Stimulated activated effector memory CD8-positive, alpha-beta T cell treated with anti-CD3 and anti-CD28 coated beads, Interleukin-12 subunit alpha, Interleukin-12 subunit beta, amount 100 ng/mL, for 72 hours (primary cell): ENCODE data around the gene CD58.

Source experiments
- ATAC-seq: fragments of 150-1000 bp; cut with Tn5 transposase; 2 replicates; pipeline ENCODE4 v1.10.0; 2021
- DNase-seq, 2 donors: peaks; one replicate each; pipeline ENCODE4 v3.0.0; 2021 to 2022; ENCODE audit warnings: low spot score in 2 of 2
- H3K27ac Mint-ChIP-seq: one replicate; pipeline ENCODE4 v1.8.0; 2022; ENCODE audit warnings: mild to moderate bottlenecking, mixed read lengths
- H3K36me3 Mint-ChIP-seq: one replicate; pipeline ENCODE4 v1.8.0; 2022; ENCODE audit warnings: mild to moderate bottlenecking, mixed read lengths
- H3K4me1 Mint-ChIP-seq: one replicate; pipeline ENCODE4 v1.8.0; 2022; ENCODE audit warnings: mixed read lengths
- H3K4me3 Mint-ChIP-seq: one replicate; pipeline ENCODE4 v1.8.0; 2022; ENCODE audit warnings: mild to moderate bottlenecking, mixed read lengths
- H3K9me3 Mint-ChIP-seq: one replicate; pipeline ENCODE4 v1.8.0; 2022; ENCODE audit warnings: mixed read lengths

The CD58 gene

DNA sequence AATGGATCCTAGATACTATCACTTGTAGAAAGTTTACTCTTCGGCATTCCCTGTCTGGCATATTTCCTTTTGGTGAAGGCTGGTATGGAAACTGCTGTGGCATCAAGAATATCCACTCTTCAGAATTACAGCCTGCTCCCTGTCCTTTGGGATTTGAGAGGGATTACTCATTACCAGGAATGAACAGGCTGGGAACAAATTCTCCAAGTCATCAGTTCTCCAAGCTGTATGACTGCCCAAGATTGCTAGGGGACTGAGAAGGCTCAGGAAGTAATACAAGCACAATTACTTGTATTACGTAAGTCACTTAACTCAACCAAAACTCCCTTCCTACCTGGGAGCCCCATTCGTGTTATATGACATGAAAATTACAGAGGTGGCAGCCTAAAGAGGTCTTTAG, 49.6 kb downstream of the CD58 start:
- Mint-ChIP-seq H3K9me3 (no peaks in the 10 kb centered on the region), H3K36me3 (peaks cover 50% of the 10 kb centered on the region), H3K27ac (no peak overlapping the region), H3K4me1 (peaks cover 26% of the 10 kb centered on the region), H3K4me3 (no peak overlapping the region)
- DNase-seq (no peak), ATAC-seq (no peak)

DNA sequence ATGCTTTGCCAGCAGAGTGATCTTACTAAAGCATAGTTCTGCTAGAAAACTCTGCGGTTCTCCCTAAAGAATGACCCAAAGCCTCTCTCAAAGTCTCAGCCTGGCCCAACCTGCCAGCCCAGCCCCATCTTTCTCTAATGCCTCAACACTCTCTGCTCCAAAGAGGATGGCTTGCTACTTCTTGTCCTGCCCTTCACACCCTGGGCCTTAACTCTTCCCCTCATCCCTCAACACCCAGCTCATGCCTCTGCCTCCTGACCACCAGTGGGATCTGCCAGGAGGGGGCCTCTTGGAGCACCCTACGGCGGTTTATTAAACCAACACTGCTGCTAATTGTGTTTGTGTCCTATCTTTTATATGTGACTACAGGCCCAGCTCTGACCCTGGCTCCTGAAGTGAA, 52.4 kb downstream of the CD58 start:
- H3K27ac Mint-ChIP-seq = peak overlapping the region; percentile 87
- DNase-seq = no peak
- H3K36me3 Mint-ChIP-seq = peaks cover 61% of the 10 kb centered on the region
- H3K9me3 Mint-ChIP-seq = no peaks in the 10 kb centered on the region
- H3K4me3 Mint-ChIP-seq = no peak overlapping the region
- ATAC-seq = no peak
- H3K4me1 Mint-ChIP-seq = peaks cover 43% of the 10 kb centered on the region

DNA sequence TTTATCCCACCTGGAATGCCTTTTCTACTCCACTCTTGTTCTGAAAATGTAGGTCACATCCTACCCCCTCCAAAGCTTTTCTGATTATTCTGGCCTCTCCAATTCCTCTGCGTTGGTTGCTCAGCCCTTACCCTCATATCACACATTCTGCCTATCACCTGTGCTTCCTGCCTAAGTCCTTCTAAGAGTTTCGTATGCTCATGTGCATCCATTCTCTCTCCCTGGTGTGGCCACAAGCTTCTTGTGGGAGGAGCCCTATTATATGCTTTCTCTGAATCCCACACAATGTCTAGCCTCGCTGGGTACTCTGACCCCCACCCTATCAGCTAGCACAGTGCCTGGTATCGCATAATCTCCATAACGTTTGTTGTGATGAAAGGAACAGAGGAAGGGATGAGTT, 54.2 kb downstream of the CD58 start:
- H3K9me3 Mint-ChIP-seq = peaks cover 3% of the 10 kb centered on the region
- H3K4me3 Mint-ChIP-seq = peak overlapping the region; percentile 66
- peaks cover 58% of the 10 kb centered on the region for H3K4me1 Mint-ChIP-seq
- DNase-seq (no peak), ATAC-seq (no peak)
- peak overlapping the region; percentile 96 for H3K27ac Mint-ChIP-seq
- peaks cover 62% of the 10 kb centered on the region for H3K36me3 Mint-ChIP-seq

DNA sequence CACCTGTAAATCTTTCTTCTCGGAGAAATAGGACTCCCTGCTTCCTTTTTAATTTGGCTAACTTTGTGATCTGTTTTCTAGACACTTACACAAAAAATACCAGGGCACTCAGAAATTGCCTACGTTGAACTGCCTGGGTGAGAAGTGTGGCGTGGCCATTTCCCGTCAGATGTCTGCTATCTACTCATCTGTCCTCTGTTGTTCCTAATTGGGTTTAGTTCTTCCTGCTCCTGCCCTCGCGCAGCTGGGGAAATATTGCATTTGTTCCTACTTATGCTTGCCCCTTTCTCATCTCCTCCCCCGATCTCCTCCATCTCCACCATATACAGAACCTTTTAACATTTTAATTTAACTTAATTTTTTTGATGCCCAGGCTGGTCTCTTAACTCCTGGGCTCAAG, 55.1 kb downstream of the CD58 start:
- peak; percentile 48 for ATAC-seq
- no peak for DNase-seq

DNA sequence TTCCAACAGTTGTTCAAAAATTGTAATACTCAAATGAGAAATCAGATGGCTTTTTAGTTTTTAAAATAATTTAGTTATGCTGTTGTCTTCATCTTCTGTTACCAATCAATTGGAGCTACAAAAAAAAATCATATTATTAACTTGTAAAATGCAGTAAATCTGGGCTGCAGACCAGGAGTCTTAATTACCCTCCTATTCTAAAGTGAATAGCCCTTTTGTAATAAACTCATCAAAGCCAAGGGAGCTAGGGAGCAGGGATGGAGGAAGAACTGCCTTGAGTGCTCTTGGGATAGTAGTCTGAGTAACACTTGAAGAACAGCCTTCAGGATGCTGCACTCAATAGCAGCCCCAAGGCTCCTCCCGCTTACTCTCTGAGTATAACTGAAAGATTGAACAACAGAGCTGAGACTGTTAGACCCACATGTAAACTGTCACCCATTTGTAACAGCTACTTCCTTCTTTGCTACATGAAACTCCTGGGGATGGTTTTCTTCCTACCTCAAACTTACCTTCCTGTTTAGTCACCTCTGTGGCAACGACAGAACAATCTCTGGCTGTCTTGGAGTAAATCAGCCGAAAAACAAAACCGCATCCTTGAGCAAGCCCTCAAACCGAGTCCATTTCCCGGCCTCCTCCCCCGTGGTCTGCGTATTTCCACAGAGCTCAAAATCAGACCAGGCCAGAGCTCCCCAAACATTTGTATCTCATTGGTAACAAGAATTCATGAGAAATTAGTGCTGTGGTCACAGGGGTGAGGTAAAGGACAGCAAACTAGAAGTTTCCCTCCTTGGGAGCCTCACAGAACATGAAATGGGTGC, 55.9 kb downstream of the CD58 start:
- peak overlapping the region; percentile 96 for H3K27ac Mint-ChIP-seq
- peak; percentile 92 for ATAC-seq
- peak; percentile 40 to 88 for DNase-seq
- H3K4me3 Mint-ChIP-seq = peak overlapping the region; percentile 66
- H3K4me1 Mint-ChIP-seq = peaks cover 72% of the 10 kb centered on the region
- H3K36me3 Mint-ChIP-seq = peaks cover 54% of the 10 kb centered on the region
- peaks cover 5% of the 10 kb centered on the region for H3K9me3 Mint-ChIP-seq

More for the DNA sequence above, 55.1 kb downstream of the CD58 start:
- Mint-ChIP-seq H3K4me3 (peak overlapping the region; percentile 66), H3K36me3 (peaks cover 62% of the 10 kb centered on the region), H3K4me1 (peaks cover 67% of the 10 kb centered on the region), H3K27ac (peak overlapping the region; percentile 96), H3K9me3 (peaks cover 5% of the 10 kb centered on the region)

DNA sequence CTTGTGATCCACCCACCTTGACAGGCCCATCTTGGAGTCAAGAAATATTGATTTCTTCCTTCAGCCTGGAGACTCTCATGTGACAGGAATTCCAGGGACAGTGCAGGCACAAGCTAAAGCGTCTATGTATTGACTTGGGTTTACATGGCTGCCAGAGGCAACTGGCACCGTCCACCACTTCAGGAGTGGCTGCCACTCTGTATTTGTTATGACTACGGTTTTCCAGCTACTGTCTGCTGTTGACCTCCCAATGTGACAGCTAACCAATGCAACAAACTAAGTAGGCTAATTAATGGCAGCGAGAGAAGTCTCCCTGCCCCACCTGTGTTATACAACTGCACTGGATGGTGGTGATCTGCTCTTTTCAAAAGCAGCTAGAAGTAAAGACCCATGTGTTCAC, 56.9 kb downstream of the CD58 start:
- H3K27ac Mint-ChIP-seq = peak overlapping the region; percentile 96
- peaks cover 81% of the 10 kb centered on the region for H3K4me1 Mint-ChIP-seq
- no peak overlapping the region for H3K4me3 Mint-ChIP-seq
- peaks cover 5% of the 10 kb centered on the region for H3K9me3 Mint-ChIP-seq
- H3K36me3 Mint-ChIP-seq = peaks cover 45% of the 10 kb centered on the region
- ATAC-seq = no peak
- no peak for DNase-seq

DNA sequence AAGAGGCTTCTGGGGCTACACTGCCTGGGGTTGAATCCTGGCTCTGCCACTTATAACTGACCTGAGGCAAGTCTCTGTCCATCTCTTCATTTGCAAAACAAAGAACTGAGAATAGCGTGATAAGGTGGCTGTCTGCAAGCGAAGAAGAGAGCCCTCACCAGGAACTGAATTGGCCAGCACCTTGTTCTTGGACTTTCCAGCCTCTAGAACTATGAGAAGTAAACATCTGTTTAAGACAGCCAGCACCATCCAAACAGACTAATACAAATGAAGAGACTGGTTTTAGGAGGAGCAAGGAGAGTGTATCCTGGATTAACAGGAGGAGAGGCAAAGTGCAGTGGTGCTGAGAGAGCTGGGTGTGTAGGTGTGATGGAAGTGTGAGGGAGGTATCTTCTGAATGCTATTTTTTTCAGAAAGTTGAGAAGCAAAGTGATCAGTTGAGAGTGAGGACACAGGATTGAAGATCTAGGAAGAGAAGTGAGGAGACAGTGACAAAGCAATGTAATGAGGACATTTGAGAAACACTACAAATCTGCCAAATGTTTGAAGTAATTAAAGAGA, 59.3 kb downstream of the CD58 start:
- Mint-ChIP-seq H3K9me3 (peaks cover 5% of the 10 kb centered on the region), H3K4me3 (no peak overlapping the region), H3K36me3 (peaks cover 33% of the 10 kb centered on the region), H3K27ac (peak overlapping the region; percentile 96), H3K4me1 (peaks cover 76% of the 10 kb centered on the region)
- ATAC-seq = no peak
- DNase-seq = no peak

DNA sequence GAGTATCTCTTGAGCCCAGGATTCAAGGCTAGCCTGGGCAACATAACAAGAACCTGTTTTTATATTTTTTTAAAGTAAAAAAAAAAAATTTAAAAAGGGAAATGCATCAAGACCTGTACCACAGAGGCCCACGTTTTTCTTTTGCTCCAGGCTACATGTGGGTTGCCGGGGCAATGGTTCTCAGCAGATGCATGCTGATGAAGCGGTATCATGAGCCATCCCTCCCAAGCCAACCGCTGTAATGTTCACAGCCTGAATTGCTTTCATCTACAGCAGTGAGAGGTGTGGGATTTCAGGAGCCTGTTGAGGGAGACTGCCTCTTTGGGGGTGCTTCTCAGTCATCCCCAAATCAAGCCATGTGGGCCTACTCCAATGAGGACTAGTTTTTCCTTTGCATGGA, 60.5 kb downstream of the CD58 start:
- ATAC-seq (no peak), DNase-seq (no peak)
- Mint-ChIP-seq H3K27ac (peak overlapping the region; percentile 96), H3K4me1 (peaks cover 74% of the 10 kb centered on the region), H3K9me3 (peaks cover 5% of the 10 kb centered on the region), H3K36me3 (peaks cover 25% of the 10 kb centered on the region), H3K4me3 (no peak overlapping the region)

DNA sequence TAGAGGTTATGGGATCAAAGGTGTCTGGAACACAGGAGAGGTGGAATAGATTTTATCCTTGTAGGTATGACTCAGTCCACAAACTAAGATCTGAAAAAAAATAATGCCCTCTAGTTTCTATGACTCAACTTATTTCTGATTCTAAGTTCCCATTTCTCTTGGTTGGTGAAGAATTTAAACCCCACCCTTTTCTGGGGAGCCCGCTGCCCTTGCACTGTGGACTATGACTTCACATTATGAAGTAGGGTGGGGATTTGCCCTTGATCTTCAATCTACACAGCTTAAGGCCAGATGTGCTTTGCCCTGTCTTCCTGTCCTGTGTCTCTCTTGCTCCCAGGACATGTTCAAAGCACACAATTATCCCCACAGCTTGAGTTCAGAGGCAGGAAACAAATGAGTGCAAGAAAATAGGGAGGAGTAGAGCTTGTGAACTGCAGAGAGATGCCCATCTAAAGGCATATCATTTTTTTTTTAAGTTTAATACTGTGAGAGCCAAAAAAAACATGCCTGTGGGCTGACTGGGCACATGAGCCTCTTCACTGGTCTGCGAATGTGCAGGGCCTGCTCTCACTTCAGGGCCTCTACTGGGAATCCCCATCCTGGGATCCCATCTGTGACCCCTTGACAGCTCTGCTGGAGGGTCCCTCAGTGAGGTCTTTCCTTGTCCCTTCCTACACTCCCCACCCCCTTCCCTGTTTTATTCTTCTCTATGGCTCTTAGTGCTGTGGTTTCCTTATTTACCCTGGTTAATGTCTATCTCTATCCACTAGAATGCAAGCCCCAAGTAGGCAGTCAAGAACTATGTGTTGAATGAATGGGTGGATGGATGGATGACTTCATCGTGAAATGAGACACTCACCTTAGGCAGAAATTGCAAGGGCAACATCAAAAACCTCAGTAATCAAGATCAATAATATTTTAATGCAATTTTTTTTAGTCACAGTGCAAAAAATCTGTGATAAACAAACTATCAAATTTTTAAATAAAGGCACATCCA, 61.5 kb downstream of the CD58 start:
- peak overlapping the region; percentile 90 for H3K27ac Mint-ChIP-seq
- peak overlapping the region; percentile 13 for H3K4me3 Mint-ChIP-seq

DNA sequence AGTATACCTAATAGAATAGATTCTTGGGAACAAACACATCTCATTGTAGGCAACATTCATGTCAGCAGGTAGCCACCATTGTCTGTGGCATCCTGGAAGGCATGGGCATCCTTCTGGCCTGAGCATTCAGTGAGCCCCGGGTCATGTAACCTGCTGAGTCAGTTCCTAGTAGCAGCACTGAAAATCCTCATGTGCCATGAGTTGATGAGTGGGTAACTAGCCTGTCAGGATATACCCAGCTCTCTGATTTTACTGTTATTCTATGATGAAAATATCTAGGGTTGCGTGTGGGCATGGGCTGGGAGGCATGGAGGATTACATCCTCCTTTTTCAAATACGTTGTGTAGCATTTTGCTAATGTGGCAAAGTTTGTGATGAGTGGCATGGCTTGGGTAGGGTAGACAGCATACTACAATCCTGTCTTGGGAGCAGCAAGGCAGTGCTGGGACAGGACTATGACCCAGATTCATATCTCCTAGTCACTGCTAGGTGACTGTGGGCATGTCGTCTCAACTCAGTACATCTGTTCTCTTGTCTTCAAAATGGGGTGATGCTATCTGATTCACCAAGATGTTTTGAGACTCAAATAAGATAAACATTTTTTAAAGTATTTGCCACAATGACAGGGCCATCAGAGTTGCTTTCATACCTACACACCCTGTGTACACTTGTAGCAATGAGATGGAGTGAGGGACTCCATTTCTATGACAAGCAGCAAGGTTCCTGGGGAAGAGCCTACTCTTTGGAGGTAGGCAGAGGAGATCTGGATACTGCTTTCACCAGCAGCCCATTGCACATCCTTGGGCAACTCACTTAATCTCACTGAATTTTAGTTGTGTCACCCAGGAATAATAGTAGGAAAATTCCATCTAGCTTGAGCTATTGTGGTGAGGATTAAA, 62.5 kb downstream of the CD58 start:
- H3K36me3 Mint-ChIP-seq = peaks cover 29% of the 10 kb centered on the region
- ATAC-seq = peak; percentile 51
- H3K27ac Mint-ChIP-seq = peak overlapping the region; percentile 90
- H3K9me3 Mint-ChIP-seq = peaks cover 5% of the 10 kb centered on the region
- H3K4me1 Mint-ChIP-seq = peaks cover 85% of the 10 kb centered on the region
- no peak for DNase-seq
- H3K4me3 Mint-ChIP-seq = peak overlapping the region; percentile 13

More for the DNA sequence above, 61.5 kb downstream of the CD58 start:
- DNase-seq (peak in 1 of 2 donors; percentile 66), ATAC-seq (peak; percentile 71)
- H3K4me1 Mint-ChIP-seq = peaks cover 77% of the 10 kb centered on the region
- H3K9me3 Mint-ChIP-seq = peaks cover 5% of the 10 kb centered on the region
- H3K36me3 Mint-ChIP-seq = peaks cover 27% of the 10 kb centered on the region

DNA sequence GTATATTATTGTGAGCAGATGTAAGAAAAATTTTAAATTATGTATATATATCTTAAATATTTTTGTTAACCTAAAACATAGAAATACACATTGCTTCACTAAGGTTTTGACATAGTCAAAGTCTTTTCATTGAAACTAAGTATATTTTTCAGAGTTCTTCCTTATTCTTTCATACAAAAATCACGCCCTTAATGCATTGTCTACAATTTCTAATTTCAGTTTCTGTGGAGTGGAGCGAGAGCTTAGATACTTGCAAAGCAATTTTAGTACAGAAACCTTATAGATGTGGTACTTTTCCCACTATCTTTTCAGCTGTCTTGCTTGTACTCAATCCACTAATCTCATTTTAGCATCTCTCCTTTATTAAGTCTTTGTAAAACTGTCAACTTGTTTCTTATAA, 63.2 kb downstream of the CD58 start:
- H3K27ac Mint-ChIP-seq = no peak overlapping the region
- peak overlapping the region; percentile 13 for H3K4me3 Mint-ChIP-seq
- no peak for DNase-seq
- peaks cover 5% of the 10 kb centered on the region for H3K9me3 Mint-ChIP-seq
- peaks cover 25% of the 10 kb centered on the region for H3K36me3 Mint-ChIP-seq
- peaks cover 85% of the 10 kb centered on the region for H3K4me1 Mint-ChIP-seq
- ATAC-seq = no peak

DNA sequence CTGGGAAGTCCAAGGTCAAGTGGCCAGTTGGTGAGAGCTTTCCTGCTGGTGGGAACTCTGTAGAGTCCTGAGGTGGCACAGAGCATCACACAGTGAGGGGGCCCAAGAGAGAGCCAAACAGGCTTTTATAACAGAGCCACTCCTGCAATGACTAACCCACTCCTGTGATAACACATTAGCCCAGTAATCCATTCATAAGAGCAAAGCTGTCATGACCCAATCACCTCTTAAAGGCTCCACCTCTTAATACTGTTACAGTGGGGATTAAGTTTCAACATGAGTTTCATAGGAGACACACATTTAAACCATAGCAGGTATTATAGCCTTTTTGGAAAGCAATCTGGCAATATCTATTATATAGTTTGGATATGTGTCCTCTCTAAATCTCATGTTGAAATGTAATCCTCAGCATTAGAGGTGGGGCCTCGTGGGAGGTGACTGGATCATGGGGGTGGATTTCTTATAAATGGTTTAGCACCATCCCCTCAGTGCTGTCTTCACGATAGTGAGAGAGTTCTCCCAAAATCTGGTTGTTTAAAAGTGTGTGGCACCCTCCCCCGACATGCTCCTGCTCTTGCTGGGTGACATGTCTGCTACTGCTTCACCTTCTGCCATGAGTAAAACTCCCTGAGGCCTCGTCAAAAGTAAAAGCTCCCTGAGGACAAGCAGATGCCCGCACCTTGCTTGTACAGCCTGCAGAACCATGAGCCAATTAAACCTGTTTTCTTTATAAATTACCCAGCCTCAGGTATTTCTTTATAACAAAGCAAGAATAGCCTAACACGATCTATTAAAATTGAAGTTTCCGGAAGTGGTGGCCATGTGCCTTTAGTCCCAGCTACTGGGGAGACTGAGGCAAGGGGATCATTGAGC, 64.5 kb downstream of the CD58 start:
- ATAC-seq = peak; percentile 70
- Mint-ChIP-seq H3K27ac (peak overlapping the region; percentile 40), H3K9me3 (no peaks in the 10 kb centered on the region), H3K4me3 (no peak overlapping the region), H3K4me1 (peaks cover 85% of the 10 kb centered on the region), H3K36me3 (peaks cover 15% of the 10 kb centered on the region)
- DNase-seq = no peak

DNA sequence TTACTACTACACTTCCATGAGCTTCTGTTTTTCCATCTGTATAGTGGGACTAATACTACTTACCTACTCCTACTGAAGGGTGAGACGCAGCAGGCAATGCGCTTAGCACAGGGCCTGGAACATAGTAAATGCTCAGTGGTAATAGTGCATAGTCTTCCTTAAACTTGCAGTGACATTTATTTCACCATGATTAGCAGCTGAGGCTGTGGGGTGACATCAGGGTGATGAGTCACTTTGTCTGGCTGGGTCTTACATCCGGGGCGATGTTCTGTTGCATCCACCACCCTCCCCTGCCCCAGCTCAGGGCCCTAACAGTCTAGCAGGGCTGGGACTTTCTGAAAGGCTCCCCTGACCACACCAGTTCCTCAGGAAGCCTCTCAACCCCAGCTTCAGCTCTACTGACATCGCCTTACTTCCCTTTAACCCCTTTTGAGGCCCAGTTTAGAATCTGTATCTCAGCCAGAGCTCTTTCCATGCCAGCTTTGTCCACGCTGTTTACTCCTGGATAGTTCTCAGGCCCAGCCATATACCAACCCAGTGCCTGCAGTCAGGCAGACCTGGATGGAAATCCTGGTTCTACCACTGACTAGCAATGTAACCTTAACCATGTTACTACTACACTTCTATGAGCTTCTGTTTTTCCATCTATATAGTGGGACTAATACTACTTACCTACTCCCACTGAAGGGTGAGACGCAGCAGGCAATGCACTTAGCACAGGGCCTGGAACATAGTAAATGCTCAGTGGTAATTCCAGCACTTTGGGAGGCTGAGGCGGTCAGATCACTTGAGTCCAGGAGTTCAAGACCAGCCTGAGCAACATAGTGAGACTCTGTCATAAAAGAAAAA, 66.3 kb downstream of the CD58 start:
- Mint-ChIP-seq H3K36me3 (peaks cover 21% of the 10 kb centered on the region), H3K4me1 (peaks cover 81% of the 10 kb centered on the region), H3K9me3 (no peaks in the 10 kb centered on the region), H3K4me3 (peak overlapping the region; percentile 60), H3K27ac (peak overlapping the region; percentile 90)
- DNase-seq (peak; percentile 55 to 89), ATAC-seq (peak; percentile 89)
